Upper lobe of left lung (tissue), 6 donors: ENCODE data around the gene TMEM203. TPM values are rescaled to one million over a fixed set of nuclear protein-coding genes. Genes with fewer than 3 reads are reported as not detected.
A peak's percentile ranks its signal among the peaks of the same experiment; 100 is the strongest.

Experiments used
- ATAC-seq, 2 donors: fragments of 200-7000 bp; cut with Tn5 transposase; one replicate each; pipeline ENCODE4 v1.9.1; 2022; ENCODE audit warnings: mild to moderate bottlenecking in 2 of 2, moderate library complexity in 2 of 2; ENCODE audit not compliant: low FRiP score in 2 of 2
- DNase-seq, 2 donors: peaks; one replicate each; pipeline ENCODE4 v3.0.0-alpha.2; 2019 to 2020
- H3K27ac ChIP-seq, 4 donors: fragments of 200-600 bp; sonication (generic); one replicate each; pipeline ENCODE4 v1.5.1; 2016 to 2019
- H3K27me3 ChIP-seq, 4 donors: fragments of 200-600 bp; sonication (generic); one replicate each; pipeline ENCODE4 v1.5.1; 2017 to 2019
- H3K36me3 ChIP-seq, 4 donors: fragments of 200-600 bp; sonication (generic); one replicate each; pipeline ENCODE4 v1.5.1; 2016 to 2019
- H3K4me1 ChIP-seq, 4 donors: fragments of 200-600 bp; sonication (generic); one replicate each; pipeline ENCODE4 v1.5.1; 2018 to 2019
- H3K4me3 ChIP-seq, 4 donors: fragments of 200-600 bp; sonication (generic); one replicate each; pipeline ENCODE4 v1.5.1; 2017 to 2019; ENCODE audit warnings: mild to moderate bottlenecking in 2 of 4, moderate library complexity in 1 of 4
- H3K9me3 ChIP-seq, 4 donors: fragments of 200-600 bp; sonication (generic); one replicate each; pipeline ENCODE4 v1.5.1; 2018 to 2019
- EP300 ChIP-seq, 4 donors: sonication (generic); formaldehyde crosslinking; IDR thresholded peaks; one replicate each; pipeline ENCODE4 v1.5.1; 2017; ENCODE audit warnings: antibody characterized with exemption in 4 of 4, control low read depth in 2 of 4
- POLR2A ChIP-seq, 4 donors: fragments of 450-650 bp; IDR thresholded peaks; one replicate each; pipeline ENCODE4 v1.5.1; 2016 to 2017; ENCODE audit warnings: antibody characterized with exemption in 4 of 4, mild to moderate bottlenecking in 2 of 4
- POLR2AphosphoS5 ChIP-seq, 2 donors: sonication (generic); formaldehyde crosslinking; IDR thresholded peaks; one replicate each; pipeline ENCODE4 v1.5.1; 2017; ENCODE audit warnings: antibody characterized with exemption in 2 of 2
- WGBS, 2 donors: methylation state at CpG; one replicate each; pipeline ENCODE4 v1.1.5; 2017 to 2018; 5-methylcytosine and 5-hydroxymethylcytosine counted together
- total RNA-seq, 6 donors: library from RNA; depleted of rRNA in 4 of 6; stranded (reverse); fragments of >200 nt in 4 of 6; gene quantifications; one replicate each; pipeline versions ENCODE4 v1.1.0 to v1.2.1, GENCODE V29; 2016 to 2021
- TF ChIP-seq, protein P1 (sequence below), 6 experiments: fragments of 450-650 bp in 4 of 6; fragments of 200-600 bp in 2 of 6; sonication (generic) in 2 of 6; IDR thresholded peaks; one replicate each; pipeline ENCODE4 v1.5.1; 2016 to 2019; ENCODE audit warnings: antibody characterized with exemption in 6 of 6
- donor health status: DM: no; HTN: no; CAD: no; lungs with moderate emphysema.
- donor health status: DM: no; HTN: yes; CAD: no; lungs with severe emphysema.

The TMEM203 gene
- total RNA-seq, 6 donors from 2014 or later, result 17.8 to 35.5 (median 31.1) TPM

DNA sequence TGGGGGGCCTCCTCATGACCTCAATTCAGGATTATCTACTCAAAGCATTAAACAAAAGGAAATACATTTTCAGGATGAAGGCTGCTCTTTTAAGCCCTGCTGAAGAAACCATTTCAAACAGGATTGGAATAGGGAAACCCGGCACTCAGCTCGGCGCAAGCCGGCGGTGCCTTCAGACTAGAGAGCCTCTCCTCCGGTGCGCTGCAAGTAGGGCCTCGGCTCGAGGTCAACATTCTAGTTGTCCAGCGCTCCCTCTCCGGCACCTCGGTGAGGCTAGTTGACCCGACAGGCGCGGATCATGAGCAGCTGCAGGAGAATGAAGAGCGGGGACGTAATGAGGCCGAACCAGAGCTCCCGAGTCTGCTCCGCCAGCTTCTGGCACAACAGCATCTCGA lies 720 bp downstream of the TMEM203 start:
- ATAC-seq (no peak), DNase-seq (peak in 1 of 2 donors; percentile 54)
- 11 to 18% methylated on average over 19 to 21 of the region's 21 CpGs for WGBS, 2 donors
- Histone ChIP-seq H3K9me3 (no peaks in the 10 kb centered on the region), H3K4me3 (peak overlapping the region; percentile 78 to 96 (median 90)), H3K36me3 (peaks cover 0 to 11% (median 4%) of the 10 kb centered on the region in 4 donors), H3K27me3 (no peaks in the 10 kb centered on the region), H3K27ac (peak overlapping the region in 3 of 4 donors; percentile 88 to 89 (median 89)), H3K4me1 (peaks cover 32 to 65% (median 48%) of the 10 kb centered on the region in 4 donors)
- TF ChIP-seq, protein P1, sequence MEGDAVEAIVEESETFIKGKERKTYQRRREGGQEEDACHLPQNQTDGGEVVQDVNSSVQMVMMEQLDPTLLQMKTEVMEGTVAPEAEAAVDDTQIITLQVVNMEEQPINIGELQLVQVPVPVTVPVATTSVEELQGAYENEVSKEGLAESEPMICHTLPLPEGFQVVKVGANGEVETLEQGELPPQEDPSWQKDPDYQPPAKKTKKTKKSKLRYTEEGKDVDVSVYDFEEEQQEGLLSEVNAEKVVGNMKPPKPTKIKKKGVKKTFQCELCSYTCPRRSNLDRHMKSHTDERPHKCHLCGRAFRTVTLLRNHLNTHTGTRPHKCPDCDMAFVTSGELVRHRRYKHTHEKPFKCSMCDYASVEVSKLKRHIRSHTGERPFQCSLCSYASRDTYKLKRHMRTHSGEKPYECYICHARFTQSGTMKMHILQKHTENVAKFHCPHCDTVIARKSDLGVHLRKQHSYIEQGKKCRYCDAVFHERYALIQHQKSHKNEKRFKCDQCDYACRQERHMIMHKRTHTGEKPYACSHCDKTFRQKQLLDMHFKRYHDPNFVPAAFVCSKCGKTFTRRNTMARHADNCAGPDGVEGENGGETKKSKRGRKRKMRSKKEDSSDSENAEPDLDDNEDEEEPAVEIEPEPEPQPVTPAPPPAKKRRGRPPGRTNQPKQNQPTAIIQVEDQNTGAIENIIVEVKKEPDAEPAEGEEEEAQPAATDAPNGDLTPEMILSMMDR (IDR thresholded peaks at IDR 0.05), result no peak
- TF ChIP-seq POLR2A (IDR thresholded peaks at IDR 0.05) (no peak), POLR2AphosphoS5 (IDR thresholded peaks at IDR 0.05) (no peak), EP300 (IDR thresholded peaks at IDR 0.05) (no peak)

DNA sequence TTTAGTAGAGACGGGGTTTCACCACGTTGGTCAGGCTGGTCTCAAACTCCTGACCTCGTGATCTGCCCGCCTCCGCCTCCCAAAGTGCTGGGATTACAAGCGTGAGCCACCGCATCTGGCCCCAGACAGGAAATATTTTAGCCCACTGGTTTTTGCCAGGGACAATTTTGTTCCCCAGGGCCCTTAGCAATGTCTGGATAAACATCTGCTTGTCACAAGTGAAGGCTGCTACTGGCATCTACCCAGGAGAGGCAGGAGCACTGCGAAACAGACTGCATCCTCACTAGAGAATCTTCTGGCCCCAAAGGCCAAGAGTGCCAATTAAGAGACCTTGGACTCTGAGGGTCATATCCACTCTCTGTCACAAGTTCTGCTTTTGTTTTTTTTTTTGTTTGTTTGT lies 2.5 kb downstream of the TMEM203 start:
- TF ChIP-seq EP300 (IDR thresholded peaks at IDR 0.05) (no peak), POLR2A (IDR thresholded peaks at IDR 0.05) (no peak), POLR2AphosphoS5 (IDR thresholded peaks at IDR 0.05) (no peak)
- TF ChIP-seq, protein P1 (IDR thresholded peaks at IDR 0.05), result no peak
- Histone ChIP-seq H3K9me3 (no peaks in the 10 kb centered on the region), H3K27ac (no peak overlapping the region), H3K36me3 (peaks cover 0 to 5% (median 2%) of the 10 kb centered on the region in 4 donors), H3K27me3 (no peaks in the 10 kb centered on the region), H3K4me1 (peaks cover 44 to 83% (median 64%) of the 10 kb centered on the region in 4 donors), H3K4me3 (no peak overlapping the region)
- ATAC-seq (no peak), DNase-seq (no peak)
- 69 to 76% methylated on average over 8 of the region's 8 CpGs for WGBS, 2 donors

DNA sequence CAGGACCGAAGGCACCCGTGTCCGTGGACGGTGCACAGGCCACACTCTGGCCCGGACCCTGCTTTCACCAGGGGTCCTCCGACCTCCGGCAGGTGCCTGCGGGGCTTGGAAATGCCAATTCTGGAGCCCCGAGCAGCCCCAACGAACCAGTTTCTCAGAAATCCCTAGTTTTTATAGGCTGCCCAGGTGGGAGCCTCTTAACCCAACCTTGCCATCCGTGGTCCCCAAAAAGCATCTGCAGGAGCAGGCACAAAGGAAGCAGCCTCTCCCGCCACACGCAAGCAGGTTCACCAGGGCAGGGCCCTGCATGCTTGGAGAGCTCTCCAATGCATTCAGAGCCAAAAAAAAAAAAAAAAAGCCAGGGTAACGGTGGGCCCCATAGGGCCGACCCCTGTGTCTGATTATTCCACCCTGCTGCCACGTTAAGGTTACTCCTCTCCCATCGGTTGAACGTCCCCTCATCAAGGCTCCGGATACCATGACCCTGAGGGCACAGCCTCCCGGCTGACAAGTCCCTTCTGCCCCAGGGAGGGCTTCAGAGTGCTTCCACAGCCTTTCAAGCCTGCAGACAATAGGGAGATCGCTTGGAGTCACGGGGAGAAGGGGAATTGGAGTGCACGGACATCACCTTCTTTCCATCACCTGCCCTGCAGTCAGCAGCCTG lies 4.1 kb downstream of the TMEM203 start:
- peak overlapping the region; percentile 83 to 92 (median 86) for H3K27ac ChIP-seq
- no peaks in the 10 kb centered on the region for H3K27me3 ChIP-seq
- ATAC-seq (no peak), DNase-seq (no peak)
- peak overlapping the region; percentile 52 to 94 (median 76) for H3K4me3 ChIP-seq
- WGBS, 2 donors, result 25 to 33% methylated on average over 9 to 20 of the region's 23 CpGs
- H3K9me3 ChIP-seq, result no peaks in the 10 kb centered on the region
- TF ChIP-seq POLR2AphosphoS5 (IDR thresholded peaks at IDR 0.05), result no peak
- TF ChIP-seq EP300 (IDR thresholded peaks at IDR 0.05), result no peak
- TF ChIP-seq, protein P1 (IDR thresholded peaks at IDR 0.05), result no peak
- no peak for TF ChIP-seq POLR2A (IDR thresholded peaks at IDR 0.05)
- peaks cover 0 to 4% (median 0%) of the 10 kb centered on the region in 4 donors for H3K36me3 ChIP-seq
- H3K4me1 ChIP-seq, result peaks cover 38 to 86% (median 66%) of the 10 kb centered on the region in 4 donors

DNA sequence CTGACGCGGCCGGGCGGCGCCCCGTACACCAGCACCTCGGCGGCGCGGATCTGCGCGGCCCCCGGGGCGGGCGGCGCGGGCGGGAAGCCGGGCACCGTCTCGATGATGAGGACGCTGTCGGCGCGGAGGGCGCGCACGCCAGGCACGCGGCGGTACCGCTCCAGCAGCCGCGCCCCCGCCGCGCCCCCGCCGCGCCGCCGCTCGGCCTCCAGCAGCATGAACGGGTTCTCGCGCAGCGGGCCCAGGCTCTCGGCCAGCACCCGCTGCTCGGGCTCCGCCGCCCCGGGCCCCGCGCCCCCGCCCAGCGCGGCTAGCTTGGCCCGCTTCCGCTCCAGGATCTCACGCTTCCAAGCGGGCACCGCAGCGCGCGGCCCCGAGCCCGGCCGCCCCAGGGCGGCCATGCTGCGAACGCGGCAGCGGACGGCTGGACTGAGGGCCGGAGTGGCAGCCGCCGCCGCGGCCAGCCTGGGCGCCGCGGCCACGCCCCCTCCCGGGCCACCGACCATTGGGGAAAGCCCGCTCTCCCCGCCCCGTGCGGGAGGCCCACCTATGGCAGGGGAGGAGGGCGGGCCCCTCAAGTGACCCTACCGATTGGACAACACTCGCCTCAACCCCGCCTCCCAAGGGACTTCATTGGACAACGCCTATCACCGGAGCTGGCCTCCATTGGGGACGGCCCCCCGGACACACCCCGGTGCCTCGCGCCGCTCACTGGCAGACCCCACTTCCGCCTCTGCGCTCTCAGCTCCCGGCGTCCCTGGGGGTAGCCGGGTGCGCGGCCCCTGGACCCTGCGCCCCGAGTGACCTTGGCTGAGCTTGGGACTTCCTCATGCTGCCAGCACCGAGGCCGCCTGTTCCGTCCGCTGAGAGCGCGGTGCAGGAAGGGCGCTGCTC lies 4.9 kb downstream of the TMEM203 start, which contains the start of gene TPRN:
TPRN (minus strand) TSS at position 431 of the 894 bp plus-strand sequence; CDS start at position 401, 30 bp downstream.
- peaks cover 0 to 4% (median 0%) of the 10 kb centered on the region in 4 donors for H3K36me3 ChIP-seq
- H3K4me3 ChIP-seq, result peak within 1 kb of the TSS; percentile 52 to 94 (median 76)
- peak within 1 kb of the TSS; percentile 83 to 92 (median 86) for H3K27ac ChIP-seq
- peak; percentile 98 for ATAC-seq
- peaks cover 35 to 87% (median 63%) of the 10 kb centered on the region in 4 donors for H3K4me1 ChIP-seq
- peak; percentile 99 to 100 for DNase-seq
- TF ChIP-seq POLR2AphosphoS5 (IDR thresholded peaks at IDR 0.05) (peak; percentile 84 to 87), POLR2A (IDR thresholded peaks at IDR 0.05) (peak in 3 of 4 donors; percentile 74 to 89 (median 83)), EP300 (IDR thresholded peaks at IDR 0.05) (peak in 1 of 4 donors; percentile 1)
- TF ChIP-seq, protein P1 (IDR thresholded peaks at IDR 0.05), result peak in 4 of 6 experiments; percentile 4 to 21 (median 15)
- no peaks in the 10 kb centered on the region for H3K27me3 ChIP-seq
- WGBS, 2 donors, result 1% methylated on average over 33 of the region's 118 CpGs; no CpG with 5 or more reads in 1 of the 2 donors
- no peaks in the 10 kb centered on the region for H3K9me3 ChIP-seq
